IPS-18c (cell line): ENCODE measurements around the gene TNFRSF8.

Experiments used
- H3K4me3 ChIP-seq: 2 replicates; pipeline ENCODE4 v1.7.0; 2013; ENCODE audit warnings: low read depth, mild to moderate bottlenecking, low read length, moderate library complexity; ENCODE audit not compliant: insufficient read depth
- H3K9me3 ChIP-seq: one replicate; pipeline ENCODE4 v1.6.1; 2013; ENCODE audit warnings: mild to moderate bottlenecking, low read length, moderate library complexity; ENCODE audit not compliant: control insufficient read depth, insufficient read depth

TNFRSF8 gene

GRCh38 chr1:12076425-12077005 lies 13.4 kb downstream of the TNFRSF8 start:
- Histone ChIP-seq H3K4me3 (no peak overlapping the region), H3K9me3 (no peaks in the 10 kb centered on the region)

DNA sequence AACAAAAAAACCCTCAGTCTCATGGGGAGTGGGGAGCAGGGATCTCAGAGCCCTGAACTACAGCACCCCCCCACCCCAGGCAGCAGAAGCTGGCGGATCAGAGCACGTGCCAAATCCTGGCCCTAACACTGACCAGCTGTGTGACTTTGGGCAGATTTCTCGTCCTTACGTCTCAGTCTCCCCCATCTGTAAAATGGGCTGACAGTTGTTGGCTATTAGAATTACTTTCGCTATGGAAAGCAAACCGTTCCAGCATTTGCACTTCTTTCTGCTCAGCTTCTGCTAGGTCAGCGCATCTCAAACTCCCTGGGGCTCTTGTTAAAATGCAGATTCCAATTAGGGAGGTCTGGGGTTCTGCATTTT lies 15.5 kb downstream of the TNFRSF8 start:
- H3K9me3 ChIP-seq = no peaks in the 10 kb centered on the region
- H3K4me3 ChIP-seq = no peak overlapping the region

DNA sequence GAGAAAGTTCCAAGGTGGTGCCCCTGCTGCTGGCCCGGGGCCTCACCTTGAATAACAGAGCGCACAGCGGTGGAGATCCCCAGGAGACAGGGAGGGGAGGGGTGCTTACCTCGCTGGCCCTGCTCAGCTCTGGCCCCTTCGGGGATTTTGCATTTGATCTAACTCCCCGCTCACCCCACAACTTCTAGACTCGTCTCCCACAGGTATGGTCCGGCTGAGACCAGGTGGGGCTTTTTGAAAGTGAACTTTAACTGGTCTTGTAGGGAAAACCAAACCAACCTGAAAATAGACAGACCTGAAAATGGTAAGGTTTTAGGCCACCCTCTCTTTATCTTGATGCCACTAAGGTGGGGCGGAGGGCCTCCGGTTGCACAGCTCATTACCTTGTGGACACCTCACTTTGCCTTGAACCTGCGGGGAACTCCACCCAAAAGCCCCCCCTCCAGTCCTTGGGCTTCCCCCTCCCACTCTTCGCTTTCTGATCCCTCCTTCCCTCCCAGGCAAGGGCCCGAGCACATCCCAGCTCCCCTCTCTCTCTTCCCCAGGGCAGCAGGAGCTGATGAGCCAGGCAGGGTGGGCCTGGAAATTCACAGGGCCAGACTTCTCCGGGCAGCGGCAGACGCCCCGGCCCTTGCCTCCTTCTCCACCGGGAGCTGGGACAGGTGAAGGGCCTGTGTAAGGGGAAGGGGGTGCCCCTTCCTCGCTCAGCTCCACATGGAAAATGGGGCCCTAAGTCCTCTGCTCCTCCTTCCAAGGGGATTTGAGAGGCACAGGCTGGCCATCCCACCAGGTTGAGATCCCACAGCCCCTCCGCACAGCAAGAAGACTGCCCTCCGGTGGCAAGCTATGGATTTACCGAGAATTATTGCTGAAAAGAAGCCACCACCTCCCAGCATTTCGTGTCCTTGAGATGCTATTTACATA lies 16.1 kb downstream of the TNFRSF8 start:
- Histone ChIP-seq H3K4me3 (peak overlapping the region; percentile 21; the same call in 1 of the 2 replicates), H3K9me3 (no peaks in the 10 kb centered on the region)

DNA sequence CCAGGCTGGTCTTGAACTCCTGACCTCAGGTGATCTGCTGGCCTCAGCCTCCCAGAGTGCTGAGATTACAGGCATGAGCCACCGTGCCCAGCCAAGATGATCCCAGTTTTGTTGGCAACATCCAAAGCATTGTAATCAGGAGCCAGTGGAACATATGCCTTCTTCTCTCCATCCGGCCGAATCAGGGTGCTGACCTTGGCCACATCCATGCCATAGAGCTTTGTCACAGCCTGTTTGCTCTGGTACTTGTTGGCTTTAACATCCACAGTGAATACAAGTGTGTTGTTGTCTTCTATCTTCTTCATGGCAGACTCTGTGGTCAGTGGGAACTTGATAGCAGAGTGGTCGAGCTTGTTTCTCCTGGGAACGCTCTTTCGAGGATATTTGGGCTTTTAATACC lies 17.1 kb downstream of the TNFRSF8 start:
- no peak overlapping the region for H3K4me3 ChIP-seq
- no peaks in the 10 kb centered on the region for H3K9me3 ChIP-seq

DNA sequence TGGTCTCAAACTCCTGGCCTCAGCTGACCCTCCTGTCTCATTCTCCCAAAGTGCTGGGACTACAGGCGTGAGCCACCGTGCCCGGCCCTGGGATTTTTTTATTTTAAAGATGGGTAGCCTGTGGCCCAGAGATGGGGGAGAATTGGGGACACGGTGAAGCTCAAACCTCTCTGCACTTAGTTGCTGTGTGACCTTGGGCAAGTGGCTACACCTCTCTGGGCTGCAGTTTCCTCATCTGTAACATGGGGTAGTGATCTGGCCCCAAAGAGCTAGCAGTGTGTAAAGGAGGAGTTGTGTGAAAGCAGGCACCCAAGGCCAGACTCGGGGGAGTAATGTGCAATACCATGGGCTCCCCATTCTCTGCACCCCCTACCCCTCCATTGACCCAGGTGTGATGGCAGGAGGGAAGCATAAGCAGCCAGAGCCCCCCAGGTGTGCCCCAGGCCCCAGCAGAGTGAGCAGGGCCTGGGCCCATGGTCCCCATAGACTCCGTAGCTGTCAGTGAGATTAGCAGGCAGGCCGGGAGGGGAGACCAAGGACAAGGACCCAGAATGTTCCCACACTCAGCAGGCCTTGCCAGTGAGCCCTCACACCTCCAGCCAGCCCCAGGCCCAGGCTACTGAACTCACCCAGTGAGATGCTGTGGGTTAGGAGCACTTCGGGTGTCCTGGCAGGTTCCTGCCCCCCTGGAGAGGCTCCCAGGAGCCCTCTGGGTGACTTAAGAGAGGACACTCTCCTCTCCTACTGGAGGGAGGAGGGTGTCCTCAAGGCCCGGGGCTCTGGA lies 17.9 kb downstream of the TNFRSF8 start:
- H3K9me3 ChIP-seq = no peaks in the 10 kb centered on the region
- no peak overlapping the region for H3K4me3 ChIP-seq

- Histone ChIP-seq H3K9me3 (no peaks in the 10 kb centered on the region), H3K4me3 (no peak overlapping the region)
These were observed 18.7 kb downstream of the TNFRSF8 start for GRCh38 chr1:12081648-12082396.

- no peaks in the 10 kb centered on the region for H3K9me3 ChIP-seq
- no peak overlapping the region; the same call in 1 of the 2 replicates for H3K4me3 ChIP-seq
These were observed 19.9 kb downstream of the TNFRSF8 start for GRCh38 chr1:12082988-12083387.

GRCh38 chr1:12083766-12084165 lies 20.7 kb downstream of the TNFRSF8 start:
- H3K9me3 ChIP-seq = no peaks in the 10 kb centered on the region
- H3K4me3 ChIP-seq = no peak overlapping the region

DNA sequence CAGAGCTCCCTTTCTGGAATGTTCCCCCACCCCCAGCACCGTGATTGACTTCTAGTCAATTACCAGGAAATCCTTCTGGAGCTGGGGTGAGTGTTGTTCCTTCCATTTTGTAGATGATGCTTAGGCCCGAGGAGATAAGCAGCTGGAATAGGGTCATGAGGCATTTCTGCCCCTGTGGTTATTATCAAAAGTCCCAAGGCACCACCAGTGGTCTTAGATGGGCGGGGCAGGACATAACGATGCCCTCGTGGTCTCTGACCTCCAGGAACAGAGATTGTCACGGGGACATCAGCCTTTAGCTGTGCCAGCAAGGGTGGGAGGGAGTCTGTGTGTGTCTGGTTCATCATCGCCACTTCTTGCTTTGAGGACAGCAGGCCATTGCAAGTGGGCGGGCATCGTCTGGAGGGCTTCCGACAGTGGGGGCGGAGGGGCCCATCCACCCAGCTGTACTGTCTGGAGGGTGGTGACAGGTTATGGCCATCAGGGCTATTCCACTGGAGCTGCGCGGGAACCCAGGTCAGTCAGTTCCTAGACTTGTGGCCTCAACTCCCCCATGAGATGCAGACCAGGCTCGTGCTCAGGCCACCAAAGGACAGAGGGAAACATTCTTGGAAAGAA lies 22.6 kb downstream of the TNFRSF8 start:
- no peak overlapping the region for H3K4me3 ChIP-seq

DNA sequence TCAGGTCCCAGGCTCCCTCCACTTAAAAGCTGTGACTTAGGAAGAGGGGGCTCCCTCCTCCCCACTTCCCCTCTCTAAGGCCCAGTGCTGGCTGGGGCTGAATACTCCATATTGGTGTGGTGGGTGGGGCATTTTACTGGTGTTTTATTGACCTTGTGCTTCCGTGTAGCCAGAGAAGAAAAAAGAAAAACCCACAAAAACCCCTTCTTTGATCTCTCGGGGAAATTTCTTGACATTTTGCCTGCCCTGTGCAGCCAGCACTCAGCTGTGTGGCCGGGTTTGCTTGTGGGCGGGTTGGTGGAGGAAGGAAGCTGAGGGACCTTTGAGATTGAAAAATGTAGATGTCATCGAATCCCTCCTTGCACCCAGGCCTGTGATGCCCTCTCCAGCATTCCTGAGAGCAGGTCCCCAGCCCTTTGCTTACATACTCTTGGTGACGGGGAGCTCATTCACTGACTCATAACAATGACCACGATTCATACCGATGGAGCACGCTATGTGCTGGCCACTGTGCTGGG lies 24.8 kb downstream of the TNFRSF8 start:
- H3K9me3 ChIP-seq = peaks cover 3% of the 10 kb centered on the region
- no peak overlapping the region for H3K4me3 ChIP-seq

More for the DNA sequence above, 22.6 kb downstream of the TNFRSF8 start:
- no peaks in the 10 kb centered on the region for H3K9me3 ChIP-seq

DNA sequence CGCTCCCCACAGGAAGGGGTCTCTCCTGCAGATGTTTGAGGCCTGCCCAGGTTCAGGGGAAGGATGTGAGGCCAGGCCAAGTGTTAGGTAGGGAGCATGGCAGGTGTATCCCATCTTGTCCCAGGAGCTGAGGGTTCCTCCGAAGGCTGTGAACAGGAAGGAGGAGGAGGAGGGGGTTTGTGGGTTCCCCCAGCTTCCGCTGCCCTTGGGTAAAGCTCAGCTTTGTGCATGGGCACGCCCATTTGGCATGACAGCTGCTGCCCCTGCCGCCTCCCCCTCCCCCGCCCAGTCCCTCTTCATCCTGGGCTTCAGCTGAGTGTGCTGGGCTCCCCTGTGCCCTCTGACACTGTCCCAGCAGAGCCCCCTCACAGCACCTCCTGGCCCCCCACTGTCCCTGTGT lies 25.5 kb downstream of the TNFRSF8 start:
- no peak overlapping the region for H3K4me3 ChIP-seq
- H3K9me3 ChIP-seq = peaks cover 3% of the 10 kb centered on the region

DNA sequence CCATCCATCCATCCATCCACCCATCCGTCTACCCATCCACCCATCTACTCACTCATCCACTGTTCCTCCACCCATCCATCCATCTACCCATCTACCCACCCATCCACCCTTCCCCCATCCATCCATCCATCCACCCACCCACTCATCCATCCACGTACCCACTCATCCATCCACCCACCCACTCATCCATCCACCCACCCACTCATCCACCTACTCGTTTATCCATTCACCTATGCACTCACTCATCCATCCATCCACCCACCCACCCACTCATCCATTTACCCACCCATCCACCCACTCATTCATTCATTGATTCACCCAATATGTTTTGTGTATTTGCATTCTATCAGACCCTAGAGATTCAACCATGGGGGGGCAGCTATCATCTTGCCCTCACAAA lies 27.2 kb downstream of the TNFRSF8 start:
- Histone ChIP-seq H3K4me3 (no peak overlapping the region), H3K9me3 (peaks cover 3% of the 10 kb centered on the region)

DNA sequence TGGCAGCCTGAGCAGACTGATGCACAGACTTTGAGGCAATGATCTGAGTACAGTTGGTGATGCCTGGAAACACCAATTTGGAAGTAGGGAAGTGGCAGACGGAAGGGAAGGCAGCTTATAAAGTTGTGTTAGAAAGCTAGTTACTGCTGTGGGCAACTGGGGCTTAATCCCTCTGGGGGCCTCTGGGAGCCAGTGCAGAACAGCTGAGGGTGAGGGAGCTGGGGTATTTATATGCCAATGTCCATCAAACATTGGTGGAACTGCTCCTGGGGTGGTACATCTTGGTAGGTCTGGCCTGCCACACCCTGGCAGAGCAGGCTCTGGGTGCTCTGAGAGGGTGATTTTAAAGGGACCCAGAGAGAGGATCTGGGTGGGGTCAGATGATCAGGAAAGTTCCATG lies 28.1 kb downstream of the TNFRSF8 start:
- Histone ChIP-seq H3K4me3 (no peak overlapping the region), H3K9me3 (peaks cover 3% of the 10 kb centered on the region)

- no peak overlapping the region for H3K4me3 ChIP-seq
- peaks cover 3% of the 10 kb centered on the region for H3K9me3 ChIP-seq
These were observed 31.1 kb downstream of the TNFRSF8 start for GRCh38 chr1:12094180-12094579.

DNA sequence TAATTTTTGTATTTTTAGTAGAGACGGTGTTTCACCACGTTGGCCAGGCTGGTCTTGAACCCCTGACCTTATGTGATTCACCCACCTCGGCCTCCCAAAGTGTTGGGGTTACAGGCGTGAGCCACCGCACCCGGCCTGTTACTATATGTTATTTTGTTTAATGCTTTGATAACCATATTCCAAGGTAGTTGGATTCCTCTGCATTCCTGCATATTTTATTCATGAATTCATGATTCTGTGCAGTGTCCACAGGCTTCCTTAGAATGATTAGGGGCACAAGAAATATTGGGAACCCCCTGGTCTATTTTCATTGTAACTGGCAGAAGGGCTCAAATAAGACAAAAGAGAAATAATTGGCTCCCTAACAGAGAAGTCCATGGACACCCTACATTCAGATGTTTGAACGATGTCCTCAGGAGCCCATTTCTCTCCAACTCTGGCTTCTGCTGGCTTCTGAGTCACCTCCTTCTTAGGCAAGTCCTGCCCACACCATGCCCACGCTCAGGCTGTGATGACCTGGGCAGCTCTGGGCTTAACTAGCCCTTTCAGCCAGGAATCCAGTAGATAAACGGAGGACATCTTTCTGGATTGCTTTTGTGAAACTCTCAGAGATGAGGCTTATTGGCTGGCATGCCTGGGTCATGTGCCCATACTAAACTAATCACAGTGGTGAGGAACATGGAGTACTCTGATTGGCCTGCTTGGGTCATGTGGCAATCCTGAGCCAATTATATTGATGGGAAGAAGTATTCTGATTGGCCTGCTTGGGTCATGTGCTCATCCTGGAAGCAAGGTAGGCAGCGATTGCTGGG lies 32.6 kb downstream of the TNFRSF8 start:
- H3K9me3 ChIP-seq = peaks cover 3% of the 10 kb centered on the region
- no peak overlapping the region for H3K4me3 ChIP-seq

DNA sequence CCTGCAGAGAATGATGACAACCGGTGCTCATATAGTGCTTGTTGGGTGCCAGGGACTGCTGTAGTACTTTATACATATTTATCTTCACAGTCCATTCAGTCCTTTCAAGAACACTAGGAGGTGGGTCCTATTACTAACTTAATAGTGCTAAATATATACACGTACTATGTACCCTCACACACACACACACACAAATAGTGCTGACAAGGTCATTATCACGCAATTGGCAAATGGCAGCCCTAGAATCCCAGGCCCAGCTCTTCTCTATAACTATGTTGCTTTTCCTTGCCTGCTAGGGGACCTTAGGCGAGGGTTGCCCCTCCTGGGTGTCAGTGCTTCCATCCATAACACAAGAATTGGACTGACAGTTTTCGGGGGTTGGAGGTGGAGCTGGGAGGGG lies 33.5 kb downstream of the TNFRSF8 start:
- Histone ChIP-seq H3K4me3 (no peak overlapping the region), H3K9me3 (no peaks in the 10 kb centered on the region)
